Hippocampal formation (tissue), 2 donors: ENCODE results near the gene HBD.
"Not testable (repeated sequence)": the region's sequence is repeated elsewhere in the genome, so short reads cannot be mapped to it uniquely, and the experiment has no call there.

Experiments used
- DNase-seq, 2 donors: peaks; one replicate each; lab custom pipeline; 2025; lab: John Stamatoyannopoulos, UW

Gene HBD

GRCh38 chr11:5234381-5234834 is at the start of gene HBD:
HBD (minus strand) TSS chr11:5234483; CDS start chr11:5234433, 50 bp downstream.
- DNase-seq = no peak

- DNase-seq = no peak
These were observed 49.6 kb upstream of the HBD start for GRCh38 chr11:5283882-5284281.

- DNase-seq = no peak
These were observed 48.8 kb upstream of the HBD start for GRCh38 chr11:5283086-5283485.

GRCh38 chr11:5282628-5283027 is 48.3 kb upstream of the HBD start:
- no peak for DNase-seq

GRCh38 chr11:5281596-5281995 is 47.3 kb upstream of the HBD start:
- no peak for DNase-seq

GRCh38 chr11:5280582-5281102 is 46.4 kb upstream of the HBD start:
- DNase-seq = no peak

GRCh38 chr11:5279471-5280090 is 45.3 kb upstream of the HBD start:
- no peak for DNase-seq

GRCh38 chr11:5277807-5278382 is 43.6 kb upstream of the HBD start:
- no peak for DNase-seq

GRCh38 chr11:5276697-5277096 is 42.4 kb upstream of the HBD start:
- no peak for DNase-seq

GRCh38 chr11:5275369-5276110 is 41.3 kb upstream of the HBD start:
- DNase-seq = no peak

- no peak for DNase-seq
These were observed 40.1 kb upstream of the HBD start for GRCh38 chr11:5274395-5274794.

GRCh38 chr11:5272395-5273017 is 38.2 kb upstream of the HBD start:
- DNase-seq = no peak

- no peak for DNase-seq
These were observed 35.4 kb upstream of the HBD start, which contains the start of gene HBE1 for GRCh38 chr11:5269715-5270147. HBE1 (minus strand) TSS chr11:5269945; CDS start chr11:5269890, 55 bp downstream.

- DNase-seq = no peak
These were observed 32.8 kb upstream of the HBD start for GRCh38 chr11:5267033-5267563.

- no peak for DNase-seq
These were observed 32.3 kb upstream of the HBD start for GRCh38 chr11:5266609-5267008.

- DNase-seq = no peak
These were observed 31.5 kb upstream of the HBD start for GRCh38 chr11:5265832-5266231.

GRCh38 chr11:5258543-5259262 is 24.4 kb upstream of the HBD start:
- no peak for DNase-seq

- no peak for DNase-seq
These were observed 23.0 kb upstream of the HBD start for GRCh38 chr11:5257296-5257695.

GRCh38 chr11:5254646-5255413 is 20.5 kb upstream of the HBD start, which contains the start of gene HBG2:
HBG2 (minus strand) TSS chr11:5254781; CDS start chr11:5254728, 53 bp downstream.
- not testable (repeated sequence) for DNase-seq

GRCh38 chr11:5254023-5254422 is 19.7 kb upstream of the HBD start:
- not testable (repeated sequence) for DNase-seq
